Fibroblast of the aortic adventitia (primary cell): ENCODE results near the gene STRN3. TPM values are rescaled to one million over a fixed set of nuclear protein-coding genes. Genes with fewer than 3 reads are reported as not detected.
A peak's percentile ranks its signal among the peaks of the same experiment; 100 is the strongest.
"Not testable (repeated sequence)": the region's sequence is repeated elsewhere in the genome, so short reads cannot be mapped to it uniquely, and the experiment has no call there.

Source experiments
- DNase-seq: peaks from one replicate; pipeline ENCODE4 v3.0.0-alpha.2; 2010; ENCODE audit warnings: low read depth
- H3K4me3 ChIP-seq: 2 replicates; pipeline ENCODE4 v1.5.1; 2011; ENCODE audit warnings: low read depth, mild to moderate bottlenecking, control low read depth, low read length, moderate library complexity
- CTCF ChIP-seq: IDR thresholded peaks from 2 replicates; pipeline ENCODE4 v1.5.1; 2011; ENCODE audit warnings: mild to moderate bottlenecking, low read length, control low read depth, inconsistent platforms; ENCODE audit not compliant: insufficient read depth
- total RNA-seq: library from RNA; depleted of rRNA; stranded (reverse); fragments of >200 nt; gene quantifications from 2 replicates; pipeline ENCODE4 v1.2.3, GENCODE V29; 2012; ENCODE audit warnings: low replicate concordance

Gene STRN3
- total RNA-seq, 1 donor, result 51.1 TPM

- no peak overlapping the region for H3K4me3 ChIP-seq
- TF ChIP-seq CTCF, result no peak
- DNase-seq, result no peak
Measured at GRCh38 chr14:30907659-30908057, 118.5 kb downstream of the STRN3 start.

GRCh38 chr14:30906752-30907658, 119.2 kb downstream of the STRN3 start:
- TF ChIP-seq CTCF, result peak; percentile 28
- H3K4me3 ChIP-seq, result no peak overlapping the region
- peak; percentile 25 for DNase-seq

- TF ChIP-seq CTCF, result no peak
- no peak overlapping the region for H3K4me3 ChIP-seq
- no peak for DNase-seq
Measured at GRCh38 chr14:30903285-30904124, 122.7 kb downstream of the STRN3 start.

DNA sequence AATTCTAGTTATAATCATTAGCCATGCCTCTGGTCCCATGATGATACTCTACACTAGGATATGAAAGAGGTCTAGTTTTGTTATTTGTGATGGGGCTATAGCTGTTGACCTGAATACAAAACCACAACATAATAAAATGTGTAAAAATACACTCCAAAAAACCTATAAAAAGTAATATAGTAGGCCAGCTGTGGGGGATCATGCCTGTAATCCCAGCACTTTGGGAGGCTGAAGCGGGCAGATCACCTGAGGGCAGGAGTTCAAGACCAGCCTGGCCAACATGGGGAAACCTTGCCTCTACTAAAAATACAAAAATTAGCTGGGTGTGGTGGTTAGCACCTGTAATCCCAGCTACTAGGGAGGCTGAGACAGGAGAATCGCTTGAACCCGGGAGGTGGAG, 129.1 kb downstream of the STRN3 start:
- DNase-seq, H3K4me3 ChIP-seq: not testable (repeated sequence)

DNA sequence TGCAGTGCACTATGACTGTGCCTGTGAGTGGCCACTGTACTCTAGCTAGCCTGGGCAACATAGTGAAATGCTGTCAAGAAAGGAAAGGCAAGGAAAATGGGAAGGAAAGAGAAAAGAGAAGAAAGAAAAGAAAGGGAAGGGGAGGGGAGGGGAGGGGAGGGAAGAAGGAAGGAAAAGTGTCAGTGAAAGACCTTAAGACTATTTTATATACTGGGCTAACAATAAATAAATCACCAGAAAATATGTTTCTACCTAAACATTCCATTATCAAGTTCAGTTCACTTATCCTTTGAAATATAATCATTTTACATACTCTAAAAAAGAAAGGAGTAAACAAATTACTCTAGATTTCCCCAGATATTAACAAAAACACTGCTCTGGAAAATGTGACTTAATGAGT, 129.7 kb downstream of the STRN3 start:
- H3K4me3 ChIP-seq, result no peak overlapping the region
- DNase-seq, result no peak
- TF ChIP-seq CTCF, result no peak

DNA sequence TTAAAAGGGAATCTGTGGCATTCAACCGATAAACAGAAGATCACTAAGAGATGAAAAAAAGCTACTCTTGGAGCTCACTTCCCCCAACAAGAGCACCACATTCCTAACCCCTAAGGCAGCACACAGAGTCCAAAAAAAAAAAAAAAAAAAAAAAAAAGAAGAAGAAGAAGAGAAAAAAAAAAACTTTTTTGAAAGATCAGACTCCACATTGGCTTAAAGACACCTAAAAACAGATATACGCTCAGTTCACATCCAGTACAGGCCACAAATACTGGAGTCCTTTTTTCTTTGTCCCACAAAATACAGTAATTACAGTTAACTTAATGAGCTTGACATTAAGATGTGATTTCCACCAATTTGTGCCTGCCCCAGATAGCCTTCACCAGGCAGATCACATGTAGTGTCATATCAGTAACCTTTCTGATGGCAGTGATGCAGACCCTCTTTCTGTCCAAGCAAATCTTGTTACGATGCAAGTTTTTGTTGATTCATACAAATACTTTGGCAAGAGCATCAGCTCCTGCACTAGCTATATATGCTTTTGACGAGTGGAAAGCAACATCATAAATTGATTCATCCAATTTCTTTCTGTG, 131.2 kb downstream of the STRN3 start:
- DNase-seq, result no peak
- TF ChIP-seq CTCF, result no peak
- H3K4me3 ChIP-seq, result no peak overlapping the region

DNA sequence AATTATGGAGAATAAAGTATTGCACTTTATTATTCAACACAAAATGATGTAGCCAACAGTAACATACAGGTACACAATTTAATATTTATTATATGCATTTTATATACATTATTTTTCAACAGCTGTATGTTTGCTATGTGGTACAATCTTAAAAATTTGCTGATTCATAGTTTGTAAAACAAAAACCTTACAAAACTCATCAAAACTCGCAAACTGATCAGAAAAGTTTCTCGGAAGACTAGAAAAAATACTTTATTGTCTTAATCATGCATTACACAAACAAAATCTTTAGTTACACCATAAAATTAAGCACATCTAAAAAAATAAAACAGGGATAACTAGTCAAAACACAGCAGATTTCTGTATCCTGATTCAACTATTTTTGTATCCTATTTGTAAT, 132.4 kb downstream of the STRN3 start:
- H3K4me3 ChIP-seq, result no peak overlapping the region
- TF ChIP-seq CTCF, result no peak
- DNase-seq, result no peak
